HG03571 (cell line): Measurements from ENCODE around the gene KRTAP6-1.

Experiments
- ATAC-seq: cut with Tn5 transposase; IDR thresholded peaks from one replicate; pipeline ENCODE4 v1.9.1; 2021; ENCODE audit not compliant: unreplicated experiment

KRTAP6-1 gene, protein sequence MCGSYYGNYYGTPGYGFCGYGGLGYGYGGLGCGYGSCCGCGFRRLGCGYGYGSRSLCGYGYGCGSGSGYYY

GRCh38 chr21:30613836-30614235 lies at the start of gene KRTAP6-1:
TSS of gene KRTAP6-1 (minus strand) at chr21:30613930. CDS start at chr21:30613904, 26 bp downstream.
- ATAC-seq = no peak

DNA sequence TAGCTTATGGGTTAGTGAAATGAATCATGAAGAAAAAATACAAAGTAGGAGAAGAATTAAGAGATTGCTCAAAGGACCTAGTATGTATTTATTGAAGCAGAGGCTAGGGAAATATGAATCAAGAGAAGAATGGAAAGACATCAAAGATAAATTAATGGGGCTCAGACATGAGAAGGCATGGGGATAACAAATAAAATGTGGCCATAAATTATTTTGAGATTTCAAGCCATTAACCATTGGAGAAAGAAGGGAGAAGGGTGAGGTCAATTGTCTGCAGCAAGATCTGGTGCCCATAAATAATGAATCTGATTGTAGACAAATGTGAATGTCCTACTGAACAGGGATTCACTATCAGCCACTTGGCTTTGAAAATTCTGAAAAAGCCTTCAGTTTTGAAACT lies 39.2 kb upstream of the KRTAP6-1 start:
- ATAC-seq = no peak

GRCh38 chr21:30646904-30647414 lies 33.2 kb upstream of the KRTAP6-1 start:
- ATAC-seq = no peak

- no peak for ATAC-seq
These were observed 28.8 kb upstream of the KRTAP6-1 start, which contains the start of gene KRTAP20-3 for GRCh38 chr21:30642564-30642963. TSS of gene KRTAP20-3 (plus strand) at chr21:30642864.

GRCh38 chr21:30638686-30639085 lies 25.0 kb upstream of the KRTAP6-1 start:
- no peak for ATAC-seq

GRCh38 chr21:30634906-30635305 lies 21.2 kb upstream of the KRTAP6-1 start, which contains the start of gene KRTAP20-2:
TSS of gene KRTAP20-2 (plus strand) at chr21:30635206. CDS start at chr21:30635264, 58 bp downstream.
- ATAC-seq = no peak

DNA sequence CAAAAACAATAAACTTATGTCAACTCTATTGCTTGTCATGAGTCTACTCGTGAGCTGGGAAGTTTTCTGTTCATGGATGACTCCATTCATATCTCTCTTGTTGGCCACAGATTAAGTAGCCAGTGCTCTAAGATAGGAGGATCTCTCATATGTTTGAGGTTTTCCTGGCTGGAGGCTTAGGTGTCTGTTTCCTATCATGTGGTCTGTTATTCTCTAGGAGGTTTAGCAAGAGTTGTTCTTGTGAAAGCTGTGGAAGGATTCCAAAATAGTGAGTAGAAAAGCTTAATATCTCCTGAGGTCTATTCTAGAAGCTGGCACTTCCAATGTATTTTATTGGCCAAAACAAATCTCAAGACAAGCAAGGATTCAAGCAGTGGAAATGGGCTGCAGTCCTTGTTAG lies 15.5 kb upstream of the KRTAP6-1 start:
- ATAC-seq = no peak

- ATAC-seq = no peak
These were observed 14.4 kb upstream of the KRTAP6-1 start for GRCh38 chr21:30628109-30628508.

- ATAC-seq = no peak
These were observed 11.9 kb upstream of the KRTAP6-1 start for GRCh38 chr21:30625449-30626165.

DNA sequence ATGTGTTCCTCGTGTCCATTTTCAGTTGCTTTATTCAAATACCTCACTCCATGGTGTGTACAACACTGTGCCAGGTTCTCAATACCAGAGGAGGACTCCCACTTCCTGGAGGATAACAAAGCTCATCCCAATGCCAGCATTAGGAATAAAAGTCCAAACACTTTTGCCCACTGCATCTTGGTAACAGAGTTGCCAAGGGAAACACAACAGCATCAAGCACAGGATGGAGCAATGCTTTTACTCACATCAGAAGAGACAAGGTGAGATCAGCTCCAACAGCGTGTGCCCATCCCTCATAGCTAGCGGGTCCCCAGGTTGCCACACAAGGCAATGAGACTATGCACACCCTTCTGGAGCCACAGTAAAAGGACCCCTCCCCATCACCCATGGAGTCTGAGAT lies 9.6 kb upstream of the KRTAP6-1 start:
- ATAC-seq = no peak

GRCh38 chr21:30620522-30620921 lies 6.8 kb upstream of the KRTAP6-1 start, which contains the start of gene KRTAP20-4:
TSS of gene KRTAP20-4 (plus strand) at chr21:30620627.
- no peak for ATAC-seq

DNA sequence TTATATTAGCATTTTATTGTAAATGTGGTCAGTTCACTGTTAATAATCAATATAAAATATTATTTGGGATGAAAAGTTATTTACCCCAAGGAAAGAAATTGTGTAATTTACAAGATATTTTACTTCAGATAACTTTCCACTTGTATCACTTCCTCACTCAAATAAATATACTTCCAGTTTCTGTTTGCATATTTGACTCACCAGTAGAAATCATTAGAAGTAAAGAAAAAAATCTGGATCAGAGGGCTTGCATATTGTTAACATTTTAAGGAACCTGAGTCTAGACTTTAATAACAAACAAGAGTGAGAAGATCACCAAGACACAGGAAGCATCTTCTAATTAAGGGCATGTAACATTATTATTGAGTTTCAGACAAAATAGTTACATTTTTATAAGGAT lies 6.3 kb upstream of the KRTAP6-1 start:
- ATAC-seq = no peak

DNA sequence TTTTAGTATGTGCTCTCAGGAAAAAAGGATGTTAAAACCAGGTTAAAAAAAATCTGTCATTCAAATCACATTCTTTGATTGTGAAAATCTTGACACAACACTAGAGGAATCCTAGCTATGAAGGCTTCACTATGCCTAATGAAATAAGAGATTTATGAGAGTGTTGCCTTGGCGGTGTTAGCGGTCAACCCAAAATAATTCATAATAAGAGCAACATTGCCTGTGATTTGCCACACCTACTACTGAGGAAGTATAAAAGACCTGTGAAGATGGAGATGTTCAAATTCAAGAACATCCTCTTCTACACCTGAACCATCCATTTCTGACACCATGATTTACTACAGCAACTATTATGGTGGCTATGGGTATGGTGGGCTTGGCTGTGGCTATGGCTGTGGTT lies 2.4 kb upstream of the KRTAP6-1 start, which contains the start of gene KRTAP20-1:
Gene KRTAP20-1 (plus strand): TSS at position 301 of the 400 bp plus-strand sequence. CDS start 30 bp downstream, at position 331.
- no peak for ATAC-seq

DNA sequence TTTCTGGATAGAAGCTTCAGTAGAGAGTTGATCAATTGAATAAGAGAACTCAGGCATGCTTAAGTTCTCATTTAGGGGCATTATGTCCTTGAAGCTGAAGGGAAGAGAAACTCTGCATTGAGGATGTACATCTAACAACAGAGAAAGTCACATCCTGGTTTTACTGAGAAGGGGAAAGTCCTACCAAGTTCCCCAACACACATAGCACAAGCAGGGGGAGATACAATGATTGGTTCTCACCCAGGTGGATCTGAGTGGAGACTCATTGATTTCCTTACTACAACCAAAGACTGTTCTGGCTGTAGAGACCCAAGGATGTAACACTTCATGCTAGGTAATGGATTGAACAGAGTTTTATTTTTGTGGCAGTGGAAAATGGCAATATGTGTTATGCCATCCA lies 1.5 kb upstream of the KRTAP6-1 start:
- no peak for ATAC-seq

DNA sequence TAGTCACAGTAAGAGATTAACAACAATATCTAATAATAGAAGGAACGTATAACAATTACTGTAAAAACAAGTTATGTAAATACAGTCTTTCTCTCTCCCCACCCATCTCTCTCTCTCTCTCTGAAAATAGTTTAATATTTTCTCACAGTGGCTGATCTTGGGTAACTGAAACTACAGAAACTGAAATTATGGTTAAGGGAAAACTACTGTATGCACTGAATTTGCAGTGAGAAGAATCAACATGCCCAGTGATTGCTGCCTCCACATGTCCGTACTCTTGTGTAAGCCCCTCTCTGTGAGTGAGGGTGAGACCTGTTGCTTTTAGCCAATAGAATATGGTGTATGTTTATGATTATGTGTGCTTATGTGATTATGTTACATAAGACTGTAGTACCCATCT lies 1.6 kb downstream of the KRTAP6-1 start:
- ATAC-seq = no peak

DNA sequence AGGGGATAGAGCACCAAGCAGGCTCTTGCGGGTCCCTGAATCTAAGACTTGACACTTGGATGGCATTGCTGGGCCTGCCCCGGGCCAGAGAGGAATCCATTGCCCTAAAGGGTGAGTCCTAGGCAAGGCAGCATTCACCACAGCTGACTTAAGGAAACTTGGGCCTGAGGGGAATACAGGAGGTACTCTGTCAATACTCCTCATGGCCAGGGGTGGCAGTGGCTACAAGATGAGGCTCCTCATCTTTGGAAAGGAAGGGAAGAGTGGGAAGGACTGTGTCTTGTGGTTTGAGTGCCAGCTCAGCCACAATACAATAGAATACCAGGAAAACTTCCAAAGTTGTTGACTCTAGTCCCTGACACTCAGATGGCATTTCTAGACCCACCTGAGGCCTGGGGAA lies 7.8 kb downstream of the KRTAP6-1 start:
- no peak for ATAC-seq

DNA sequence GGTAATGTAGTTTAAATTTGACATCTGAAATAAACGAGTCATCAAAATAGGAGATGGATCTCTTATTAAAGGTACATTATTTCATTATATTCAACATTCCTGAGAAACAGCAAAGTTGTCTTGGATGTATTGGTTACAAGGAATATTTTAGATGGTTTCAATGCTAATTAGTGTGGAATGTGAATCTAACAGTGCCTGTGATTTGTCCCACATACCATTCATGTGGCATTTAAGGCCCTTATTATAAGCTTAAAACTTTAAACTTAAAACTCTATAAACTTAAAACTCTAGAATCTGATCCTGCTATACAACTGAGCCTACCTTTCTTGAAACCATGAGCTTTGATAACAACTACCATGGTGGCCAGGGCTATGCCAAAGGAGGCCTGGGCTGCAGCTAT lies 12.9 kb downstream of the KRTAP6-1 start, which contains the start of gene KRTAP22-1:
Gene KRTAP22-1 (plus strand): TSS at position 301 of the 400 bp plus-strand sequence.
- ATAC-seq = no peak

DNA sequence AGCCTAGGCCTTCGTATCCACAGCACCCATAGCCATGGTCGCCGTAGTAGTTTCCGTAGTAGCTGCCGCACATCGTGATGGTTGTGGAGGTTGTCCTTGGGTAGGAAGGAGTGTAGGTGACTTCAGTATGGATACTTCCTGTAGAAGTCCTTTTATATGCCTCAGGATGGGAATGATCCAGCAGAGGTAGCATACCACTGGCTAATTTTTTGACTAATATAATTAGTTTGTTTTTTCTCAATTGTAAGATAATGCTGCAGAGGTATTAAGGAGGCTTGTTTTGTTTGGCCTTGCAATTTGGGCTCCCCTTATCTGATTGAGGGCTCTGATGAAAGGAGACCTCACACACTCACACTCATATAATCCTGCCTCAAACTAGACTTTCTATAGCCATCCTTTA lies 14.9 kb downstream of the KRTAP6-1 start, which contains the start of gene KRTAP6-2:
Gene KRTAP6-2 (minus strand): TSS at position 101 of the 400 bp plus-strand sequence. CDS start 28 bp downstream, at position 73.
- ATAC-seq = no peak

GRCh38 chr21:30592140-30592539 lies 21.6 kb downstream of the KRTAP6-1 start, which contains the start of gene KRTAP6-3:
TSS of gene KRTAP6-3 (plus strand) at chr21:30592440. CDS start at chr21:30592446, 6 bp downstream.
- no peak for ATAC-seq

- ATAC-seq = no peak
These were observed 23.4 kb downstream of the KRTAP6-1 start, which contains the start of gene KRTAP22-2 for GRCh38 chr21:30590297-30590696. TSS of gene KRTAP22-2 (minus strand) at chr21:30590397.

DNA sequence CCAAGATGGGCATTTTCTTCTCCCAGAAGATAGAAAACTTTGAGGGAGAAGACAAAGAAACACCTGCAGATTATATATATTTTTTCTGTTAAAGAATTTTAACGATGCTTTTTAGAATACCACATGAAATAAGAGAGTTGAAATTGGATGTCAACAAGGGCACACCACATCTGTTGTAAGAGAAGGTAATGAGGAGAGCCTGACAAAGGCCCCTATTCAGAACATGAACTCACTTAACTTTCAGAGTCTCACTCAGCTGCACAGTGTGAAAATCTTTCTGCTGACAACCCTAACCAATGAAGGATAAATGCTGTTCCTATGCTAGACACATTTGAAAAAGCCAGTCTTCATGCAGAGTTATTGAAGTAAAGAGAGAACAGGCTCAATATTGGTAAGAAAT lies 30.9 kb downstream of the KRTAP6-1 start:
- ATAC-seq = no peak

DNA sequence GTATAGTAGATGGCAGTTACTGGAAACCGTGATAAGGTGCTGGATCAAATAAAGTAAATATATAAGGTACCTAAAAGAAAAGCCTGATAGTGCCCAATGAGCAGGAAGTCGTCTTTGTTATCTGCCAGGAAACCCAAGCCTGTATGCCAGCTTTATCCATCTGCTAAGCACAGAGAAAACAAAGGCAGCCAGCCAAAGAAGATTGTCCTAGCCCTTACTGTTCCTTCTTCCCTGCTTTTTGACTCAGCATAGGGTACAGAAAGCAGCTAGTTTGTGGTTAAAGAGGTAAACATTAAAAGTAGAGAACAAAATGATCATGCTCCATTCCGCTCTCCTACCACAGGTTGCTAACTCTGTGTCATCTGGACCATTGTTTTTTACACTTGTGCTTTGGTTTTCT lies 33.6 kb downstream of the KRTAP6-1 start:
- ATAC-seq = no peak
